T-helper 2 cell treated with Interferon-gamma antibody and Interleukin-4, amounts not matched to agents 100 ng/mL and 5 ng/mL, for 36 hours (primary cell): Measurements from ENCODE around the gene RIN3. TPM values are rescaled to one million over a fixed set of nuclear protein-coding genes. Genes with fewer than 3 reads are reported as not detected.

ENCODE experiments used
- intact Hi-C: fragments of 100-400 bp; cut with micrococcal nuclease; formaldehyde crosslinking; loops from one replicate; pipeline ENCODE4 v1.15.1; 2023
- total RNA-seq: library from RNA; stranded (reverse); gene quantifications from 2 replicates; pipeline ENCODE4 v1.2.3, GENCODE V29; 2022

The RIN3 gene
- total RNA-seq, 1 donor from 2014 or later: 35.4 TPM

DNA sequence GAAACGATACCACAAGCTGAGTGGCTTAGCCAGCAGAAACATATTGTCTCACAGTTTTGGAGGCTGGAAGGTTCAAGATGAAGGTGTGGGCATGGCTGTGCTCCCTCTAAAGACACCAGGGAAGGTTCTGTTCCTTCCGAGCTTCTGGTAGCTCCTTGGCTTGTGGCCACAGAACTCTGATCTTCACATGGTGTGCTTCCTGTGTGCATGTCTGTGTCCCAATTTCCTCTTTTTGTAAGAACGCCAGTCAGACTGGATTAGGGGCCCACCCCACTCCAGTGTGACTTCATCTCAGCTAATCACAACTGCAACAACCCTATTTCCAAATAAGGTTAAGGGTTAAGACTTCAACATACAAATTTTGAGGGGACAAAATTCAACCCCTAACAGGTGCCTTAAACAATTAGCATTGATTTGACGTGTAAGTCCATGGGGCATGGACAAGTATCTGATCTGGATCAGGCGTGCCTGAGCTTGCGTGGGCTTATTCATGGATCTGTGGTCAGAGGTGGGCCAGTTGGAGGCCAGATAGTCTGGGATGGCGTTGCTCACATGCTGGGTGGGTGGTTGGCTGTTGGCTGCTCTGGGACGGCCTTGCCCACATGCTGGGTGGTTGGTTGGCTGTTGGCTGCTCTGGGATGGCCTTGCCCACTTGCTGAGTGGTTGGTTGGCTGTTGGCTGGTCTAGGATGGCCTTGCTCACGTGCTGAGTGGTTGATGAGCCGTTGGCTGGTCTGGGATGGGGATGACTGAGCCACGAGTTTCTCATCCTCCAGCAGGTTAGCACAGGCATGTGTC is 146.4 kb downstream of the RIN3 start:
- intact Hi-C loops: no loop called here

DNA sequence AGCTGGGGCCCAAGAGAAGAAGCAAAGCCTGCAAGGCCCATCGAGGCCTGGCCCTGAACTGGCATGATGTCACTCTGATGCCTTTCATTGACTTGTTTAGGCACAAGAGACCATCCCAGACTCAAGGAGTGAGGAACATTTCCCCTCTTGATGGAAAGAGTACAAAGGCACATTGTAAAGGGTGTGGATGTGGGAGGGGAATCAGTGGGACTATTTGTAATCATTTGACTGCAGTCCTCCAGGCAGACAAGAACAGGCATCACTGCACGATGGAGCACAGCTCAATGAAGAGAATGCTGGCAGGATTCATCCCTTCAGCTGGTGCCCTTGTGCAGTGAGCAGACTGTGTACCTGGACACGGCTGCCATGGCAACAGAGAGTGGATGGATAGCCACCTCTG is 147.0 kb downstream of the RIN3 start:
- intact Hi-C loops: no loop called here

DNA sequence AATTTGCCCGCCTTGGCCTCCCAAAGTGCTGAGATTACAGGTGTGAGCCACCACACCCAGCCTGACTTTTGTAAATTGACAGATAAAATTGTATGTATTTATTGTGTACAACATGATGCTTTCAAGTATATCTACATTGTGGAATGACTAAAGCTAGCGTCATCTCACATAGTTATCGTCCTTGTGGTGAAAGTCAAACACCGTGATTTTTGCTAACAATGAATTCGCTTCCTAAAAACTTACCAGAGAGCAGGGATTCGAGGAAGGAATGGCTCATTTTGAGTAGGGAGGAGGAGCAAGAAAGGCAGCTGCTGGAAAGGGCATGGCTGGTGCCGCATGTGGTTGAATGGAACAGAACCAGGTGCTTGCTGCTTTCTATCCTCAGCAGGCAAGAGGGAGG is 149.5 kb downstream of the RIN3 start:
- intact Hi-C loops: no loop called here

DNA sequence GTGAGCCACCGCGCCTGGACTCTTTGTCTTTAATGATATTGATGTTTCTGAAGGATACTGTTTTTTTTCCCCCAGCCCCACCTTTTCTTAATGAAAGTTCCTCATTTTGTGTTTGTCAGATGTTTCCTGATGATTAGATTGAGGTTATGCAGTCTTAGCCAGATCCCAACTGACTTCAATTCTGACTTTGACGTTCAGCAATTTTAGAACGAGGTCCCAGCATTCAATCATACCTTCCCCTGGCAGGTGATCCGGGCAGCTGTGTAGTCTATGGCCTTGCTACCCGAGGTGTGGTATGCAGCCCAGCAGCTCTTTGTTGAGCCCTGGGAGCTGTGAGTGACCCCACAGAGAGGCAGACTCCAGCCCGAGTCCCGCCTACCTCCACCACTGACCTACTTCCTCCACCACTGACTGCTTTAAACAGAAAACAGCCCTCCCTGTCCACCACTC is 152.1 kb downstream of the RIN3 start:
- intact Hi-C loops: no loop called here

DNA sequence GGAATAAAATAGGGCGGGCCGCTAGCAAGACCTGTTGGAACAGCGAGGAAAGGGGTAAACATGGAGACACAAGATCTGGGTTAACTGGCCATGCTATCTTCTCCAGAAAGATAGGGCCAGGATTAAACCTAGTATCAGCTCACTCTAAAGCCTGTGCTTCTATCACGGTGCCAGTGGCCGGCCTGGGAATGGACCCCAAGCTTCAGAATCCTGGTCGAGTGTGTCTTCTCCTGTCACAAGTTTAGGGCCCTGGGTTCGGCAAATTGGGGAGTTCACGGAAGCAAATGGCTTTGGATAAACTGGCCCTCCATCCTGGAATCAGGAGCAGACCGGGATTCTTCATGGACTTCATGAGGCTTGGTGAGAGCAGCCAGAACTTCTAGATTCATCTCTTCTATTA is 152.7 kb downstream of the RIN3 start:
- intact Hi-C loops: no loop called here

DNA sequence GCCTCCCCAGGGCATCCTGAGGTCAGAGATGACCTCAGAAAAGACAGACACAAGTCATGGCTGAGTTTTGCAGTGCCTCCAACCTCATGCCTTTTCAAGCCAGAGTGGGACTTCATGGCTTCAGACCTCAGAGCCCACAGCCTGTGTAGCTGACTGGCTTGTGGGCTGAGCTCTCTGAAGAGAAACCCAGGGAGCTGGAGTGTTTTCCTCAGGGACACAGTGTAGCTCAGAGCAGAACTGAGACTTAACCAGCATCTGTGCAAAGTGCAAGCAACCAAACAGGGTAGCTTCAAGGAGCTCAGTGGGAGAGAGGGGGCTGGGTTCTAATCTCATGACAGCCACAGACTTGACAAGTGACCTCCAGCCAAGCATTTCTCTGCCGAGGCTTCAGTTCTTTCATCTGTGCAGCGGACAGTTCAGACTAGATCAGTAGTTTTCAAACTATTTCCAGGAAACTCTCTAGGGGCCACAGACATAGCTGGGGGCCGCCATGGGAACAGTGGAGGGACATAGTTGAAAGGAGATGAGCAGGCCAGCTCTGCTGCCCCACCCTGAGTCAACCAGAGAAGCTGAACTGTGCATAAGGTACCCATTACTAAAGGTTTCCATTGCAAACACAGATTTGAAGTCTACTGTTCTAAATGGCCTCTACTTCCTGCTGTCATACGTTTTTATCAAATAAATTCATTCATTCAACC is 154.8 kb downstream of the RIN3 start:
- intact Hi-C loops: no loop called here

DNA sequence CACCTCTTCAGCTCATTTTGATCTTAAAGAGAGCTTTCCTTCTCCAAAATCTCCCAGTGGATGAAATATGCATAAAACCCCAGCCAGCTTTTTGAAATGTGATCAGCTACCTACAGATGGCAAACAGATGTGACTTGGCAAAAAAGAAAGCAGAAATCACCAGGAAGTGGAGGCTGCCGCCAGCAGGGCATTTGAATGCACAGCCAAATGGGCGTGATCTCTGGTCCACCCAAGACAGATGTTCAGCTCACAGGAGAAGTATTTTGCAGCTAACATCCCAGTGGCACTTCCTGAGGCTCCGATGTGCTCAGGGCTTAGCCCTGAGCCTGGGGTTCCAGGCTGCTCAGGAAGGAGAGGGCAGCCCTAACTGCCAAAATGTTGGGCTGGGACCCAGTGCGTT is 156.6 kb downstream of the RIN3 start:
- intact Hi-C loops: no loop called here

DNA sequence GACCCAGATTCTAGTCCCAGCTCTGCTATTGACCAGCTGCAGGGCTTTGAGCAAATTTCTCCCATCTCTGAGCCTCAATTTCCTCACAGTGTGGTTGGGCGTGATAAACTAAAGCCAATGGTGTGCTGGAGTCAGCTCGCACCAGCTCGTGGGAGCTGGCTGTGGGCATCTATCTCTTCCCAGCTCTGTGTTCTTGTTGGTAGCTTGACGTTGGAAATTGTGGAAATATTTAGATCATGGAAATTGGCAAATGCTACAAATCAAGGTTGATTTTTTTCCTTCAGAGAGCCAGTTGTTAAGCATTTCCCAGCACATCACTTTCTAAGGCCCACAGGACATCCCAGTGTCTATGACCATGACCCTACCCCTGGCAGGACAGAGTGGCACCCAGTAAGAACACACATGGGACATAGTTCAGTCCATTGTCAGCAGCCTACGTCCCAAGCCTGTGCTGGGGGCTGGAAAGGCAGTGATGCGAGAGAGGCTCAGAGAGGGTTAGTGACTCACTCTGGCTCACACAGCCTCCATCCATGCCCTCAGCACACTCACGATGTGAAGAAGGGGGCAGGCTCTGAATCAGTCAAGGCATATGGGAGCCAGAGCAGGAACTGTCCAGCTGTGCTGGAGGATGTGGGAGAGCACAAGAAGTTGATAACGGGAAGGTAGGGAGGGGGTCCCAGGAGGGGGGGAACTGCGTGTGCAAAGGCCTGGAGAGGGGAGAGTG is 157.2 kb downstream of the RIN3 start:
- intact Hi-C loops: no loop called here

DNA sequence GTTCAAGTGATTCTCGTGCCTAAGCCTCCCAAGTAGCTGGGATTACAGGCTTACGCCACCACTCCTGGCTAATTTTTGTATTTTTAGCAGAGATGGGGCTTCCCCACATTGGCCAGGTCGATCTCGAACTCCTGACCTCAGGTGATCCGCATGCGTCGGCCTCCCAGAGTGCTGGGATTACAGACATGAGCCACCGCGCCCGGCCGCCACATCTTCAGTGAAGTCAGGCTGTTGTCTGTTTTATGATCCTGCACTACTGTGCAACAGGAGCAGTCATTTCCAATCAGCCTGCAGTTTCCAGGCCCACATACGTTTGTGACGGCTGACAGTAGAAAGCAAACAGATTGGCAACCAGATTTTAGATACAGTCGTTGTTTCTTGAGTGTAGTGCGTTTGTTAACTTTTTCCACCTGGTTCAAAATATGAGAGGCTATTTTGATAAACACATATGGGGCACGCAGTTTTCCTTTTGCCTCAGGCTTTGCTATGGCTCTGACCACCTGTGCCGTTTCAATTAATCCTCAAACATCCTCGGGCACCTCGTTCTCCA is 160.1 kb downstream of the RIN3 start:
- intact Hi-C loops: no loop called here

DNA sequence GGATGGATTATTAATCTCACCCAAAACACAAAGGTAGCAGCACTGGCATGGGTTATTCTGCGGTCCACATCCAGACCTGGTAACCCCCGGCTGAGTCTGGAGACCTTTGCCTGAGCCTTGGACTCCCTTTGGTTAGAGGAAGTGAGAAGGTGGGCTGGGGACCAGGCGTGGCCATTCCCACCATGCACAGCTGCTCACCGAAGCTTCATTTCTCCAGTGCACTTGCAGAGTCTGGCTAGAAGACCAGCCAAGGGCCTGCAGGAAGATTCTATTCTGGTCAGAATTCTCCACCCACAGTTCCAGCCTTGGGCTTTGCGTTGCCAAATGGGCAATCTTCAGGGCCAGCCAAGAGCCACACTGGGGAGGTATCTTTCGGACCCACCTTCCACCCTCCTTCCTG is 161.8 kb downstream of the RIN3 start:
- intact Hi-C loops: no loop called here

DNA sequence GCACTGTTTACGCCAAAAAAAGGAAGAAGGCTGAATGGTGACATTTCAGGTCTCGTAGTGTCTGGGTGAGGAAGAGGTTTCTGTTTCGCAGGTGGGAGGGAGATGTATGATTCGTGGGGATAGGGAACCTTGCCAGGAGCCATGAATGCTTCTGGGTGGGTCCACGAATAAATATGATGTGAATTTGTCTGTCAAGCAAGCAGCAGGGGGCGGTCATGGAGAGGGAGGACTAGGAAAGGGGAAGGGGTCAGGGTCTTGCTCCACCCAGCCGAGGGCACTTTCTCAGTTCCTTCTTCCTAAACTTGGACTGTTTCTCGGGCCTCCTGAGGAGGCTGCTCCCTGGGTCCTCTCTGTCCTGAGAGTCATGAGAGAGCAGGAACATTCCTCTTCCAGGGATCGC is 162.4 kb downstream of the RIN3 start:
- intact Hi-C loops: no loop called here

DNA sequence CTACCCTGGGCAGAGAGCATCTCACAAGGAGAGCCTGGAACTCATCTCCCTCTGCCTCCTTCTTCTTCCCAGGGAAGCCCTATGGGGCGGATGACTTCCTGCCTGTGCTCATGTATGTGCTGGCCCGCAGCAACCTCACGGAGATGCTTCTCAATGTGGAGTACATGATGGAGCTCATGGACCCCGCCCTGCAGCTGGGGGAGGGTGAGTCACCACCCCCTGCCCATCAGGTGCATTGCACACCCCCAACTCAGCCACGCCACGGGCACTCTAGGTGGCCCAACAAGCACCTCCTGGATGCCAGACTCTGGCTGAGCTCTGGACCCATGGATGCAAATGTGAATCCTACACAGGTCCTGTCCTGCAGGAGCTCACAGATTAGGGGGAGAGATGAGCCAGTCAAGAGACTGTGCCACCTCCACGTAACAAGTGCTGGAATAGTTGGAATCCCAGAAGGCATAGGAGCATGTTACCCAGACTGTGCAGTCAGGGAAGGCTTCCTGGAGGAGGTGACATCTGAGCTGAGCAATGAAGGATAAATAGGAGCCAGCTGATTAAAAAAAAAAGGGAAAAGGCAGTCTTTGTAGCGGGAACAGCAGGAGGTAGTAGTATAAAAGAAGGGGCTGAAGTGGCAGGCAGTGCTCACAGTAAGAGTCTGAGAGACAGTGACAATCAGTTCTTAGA is 163.0 kb downstream of the RIN3 start:
- intact Hi-C loops: no loop called here

DNA sequence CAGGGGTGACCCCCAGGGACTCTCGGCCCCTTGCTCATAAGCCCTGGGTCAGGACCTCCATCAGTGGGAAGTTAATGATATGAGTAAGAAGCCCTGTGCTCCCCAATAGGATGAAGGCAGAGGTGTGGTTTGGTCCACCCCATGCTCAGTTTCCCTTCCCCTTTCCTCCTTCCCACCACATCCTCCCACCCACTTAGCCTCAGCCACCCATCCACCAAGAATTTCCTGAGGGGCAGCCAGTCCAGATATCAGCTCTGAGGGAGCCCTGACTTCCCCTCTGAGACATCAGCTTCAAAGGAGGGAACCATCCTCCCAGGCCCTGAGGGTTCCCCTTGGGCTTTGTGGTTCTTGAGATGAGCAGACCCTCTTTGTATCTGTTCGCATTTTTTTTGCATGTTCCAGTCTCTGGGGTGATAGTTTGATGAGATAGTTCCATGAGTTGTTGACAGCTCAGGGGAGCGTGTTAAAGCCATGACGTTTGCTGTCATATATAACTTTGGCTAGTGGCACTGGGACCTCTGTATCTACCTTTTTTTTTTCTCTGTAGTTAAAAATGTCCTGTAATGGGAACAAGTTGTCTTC is 163.6 kb downstream of the RIN3 start:
- intact Hi-C loops: no loop called here

DNA sequence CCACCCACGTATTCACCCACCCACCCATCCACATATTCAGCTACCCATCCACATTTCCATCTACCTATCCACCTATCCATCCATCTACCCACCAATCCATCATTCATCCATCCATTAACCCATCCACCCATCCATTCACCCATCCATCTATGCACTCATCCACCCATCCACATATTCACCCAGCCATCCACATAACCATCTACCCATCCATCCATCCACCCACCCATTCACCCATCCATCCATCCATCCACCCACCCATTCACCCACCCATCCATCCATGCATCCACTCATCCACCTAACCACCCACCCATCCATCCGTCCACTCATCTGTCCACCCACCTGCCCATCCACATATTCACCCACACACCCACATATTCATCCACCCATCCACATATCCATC is 164.4 kb downstream of the RIN3 start:
- intact Hi-C loops: no loop called here

DNA sequence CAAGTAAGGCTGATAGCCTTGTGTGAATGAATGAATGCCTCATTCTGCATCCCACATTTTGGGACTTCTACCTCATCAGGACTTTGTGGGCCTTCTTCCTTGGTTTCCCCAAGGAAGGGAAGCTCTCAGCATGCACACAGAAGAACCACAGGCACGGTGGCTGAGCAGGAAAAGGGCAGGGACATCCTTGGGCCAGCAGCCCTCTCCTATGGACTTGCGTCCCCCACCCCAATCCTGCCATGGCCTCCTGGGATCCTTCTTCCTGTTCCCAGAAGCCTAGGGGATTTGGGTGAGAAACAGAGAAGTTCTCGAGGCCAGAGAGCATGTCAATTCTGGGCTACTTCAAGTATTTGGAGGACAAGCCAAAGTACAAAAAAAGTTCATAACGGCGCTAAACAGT is 165.2 kb downstream of the RIN3 start:
- intact Hi-C loops: no loop called here

DNA sequence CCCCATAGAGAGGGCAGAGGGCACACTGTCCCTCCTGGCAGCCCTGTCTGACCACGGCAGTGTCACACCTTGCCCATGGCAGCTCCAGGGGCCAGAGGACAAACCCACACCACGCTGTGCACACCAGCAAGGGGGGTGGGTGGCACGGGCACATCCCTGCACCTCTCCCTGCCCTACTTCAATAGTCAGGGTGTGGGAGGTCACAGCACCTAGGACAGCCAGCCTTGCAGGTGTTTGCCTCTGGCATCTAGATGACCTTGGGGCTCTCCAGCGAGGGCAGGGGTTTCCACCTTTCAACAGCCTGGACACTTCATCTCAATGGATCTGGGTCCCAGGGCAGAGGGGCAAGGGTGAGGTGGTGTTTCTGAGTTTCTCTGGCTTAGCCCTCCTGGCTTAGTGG is 165.7 kb downstream of the RIN3 start:
- intact Hi-C loops: no loop called here

DNA sequence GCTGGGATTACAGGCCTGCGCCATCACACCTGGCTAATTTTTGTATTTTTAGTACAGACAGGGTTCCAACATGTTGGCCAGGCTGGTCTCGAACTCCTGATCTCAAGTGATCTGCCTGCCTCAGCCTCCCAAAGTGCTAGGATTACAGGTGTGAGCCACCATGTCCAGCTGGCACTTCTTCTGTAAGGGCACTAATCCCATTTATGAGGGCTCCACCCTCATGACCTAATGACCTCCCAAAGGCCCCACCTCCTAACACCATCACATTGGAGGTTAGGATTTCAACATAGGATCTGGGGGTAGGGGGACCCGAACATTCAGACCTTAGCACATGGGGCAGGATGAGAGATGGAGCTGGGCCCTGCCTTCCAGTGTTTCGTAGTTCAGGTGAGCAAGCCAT is 166.7 kb downstream of the RIN3 start:
- intact Hi-C loops: loop anchor here (2.0 to 5.0 kb wide), 3 partner anchors 90 to 543 kb away; no protein-coding TSS in a partner anchor

DNA sequence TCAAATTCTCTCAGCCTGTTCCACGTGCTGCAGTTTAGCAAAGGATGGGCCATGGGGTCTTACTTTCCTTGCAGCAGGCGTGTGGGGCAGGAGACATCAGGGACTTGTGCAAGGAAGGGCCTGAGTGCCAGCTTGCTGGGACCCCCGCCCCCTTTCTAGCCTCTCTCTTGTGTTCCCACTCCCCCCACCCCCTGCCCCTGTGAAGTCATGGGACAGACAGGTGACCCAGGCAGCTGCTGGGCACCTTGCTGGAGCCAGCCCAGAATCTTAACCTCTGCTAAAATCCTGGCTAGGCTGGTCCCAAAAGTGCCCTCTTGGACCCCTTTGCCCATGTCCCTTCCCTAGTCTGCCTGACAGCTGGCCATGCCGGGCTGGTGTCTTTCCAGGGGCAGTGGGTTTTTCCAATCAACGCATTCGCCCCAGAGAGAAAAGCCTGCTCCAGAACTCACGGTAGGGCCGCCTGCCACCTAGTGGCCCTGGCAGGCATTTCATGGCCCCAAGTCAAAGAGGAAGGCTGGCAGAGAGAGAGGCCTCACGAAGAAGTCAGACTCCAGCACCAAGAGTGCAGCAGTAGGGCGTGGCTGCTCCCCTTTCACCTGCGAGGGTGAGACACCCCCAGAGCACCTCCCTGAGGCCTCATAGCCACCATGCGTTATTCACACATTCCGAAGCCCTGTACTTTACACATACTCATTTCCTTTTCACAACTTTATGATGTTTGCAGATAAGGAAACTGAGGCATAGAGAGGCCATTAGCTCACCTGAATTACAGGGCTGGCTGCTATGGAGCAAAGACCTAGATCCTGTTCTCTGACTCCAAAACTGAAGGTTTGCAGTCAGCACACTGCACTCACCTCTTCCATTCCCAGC is 167.4 kb downstream of the RIN3 start:
- intact Hi-C loops: loop anchor here (1.0 to 5.0 kb wide), 4 partner anchors 68 to 544 kb away; no protein-coding TSS in a partner anchor

DNA sequence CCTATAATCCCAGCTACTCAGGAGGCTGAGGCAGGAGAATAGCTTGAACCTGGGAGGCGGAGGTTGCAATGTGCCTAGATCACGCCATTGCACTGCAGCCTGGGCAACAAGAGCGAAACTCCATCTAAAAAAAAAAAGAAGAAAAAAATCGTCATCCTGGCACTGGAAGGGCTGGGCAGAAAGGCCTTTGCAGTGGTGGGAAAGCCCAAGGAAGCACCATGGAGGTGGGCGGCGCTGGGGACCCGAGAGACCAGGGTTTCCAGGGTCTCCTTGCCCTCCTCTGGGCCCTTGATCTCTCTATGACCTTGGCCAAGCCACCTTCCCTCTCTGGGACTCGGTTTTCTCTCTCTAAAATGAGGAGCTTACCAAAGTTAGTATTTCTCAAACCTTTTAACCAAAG is 169.5 kb downstream of the RIN3 start:
- intact Hi-C loops: loop anchor here (5.0 kb wide), 1 partner anchor 546 kb away; no protein-coding TSS in a partner anchor
